H1 (cell line): ENCODE data around the gene MTFR1L. TPM values are rescaled to one million over a fixed set of nuclear protein-coding genes. Genes with fewer than 3 reads are reported as not detected.

Source experiments
- CTCF ChIA-PET: fragments of 300-600 bp; sonication (Branson Sonifier 250); formaldehyde crosslinking; loops from one replicate; lab custom pipeline; 2021; ENCODE audit not compliant: partially characterized antibody; lab: Charles Lee
- POLR2A ChIA-PET: fragments of 300-600 bp; sonication (Branson Sonifier 250); formaldehyde crosslinking; loops from one replicate; lab custom pipeline; 2021; ENCODE audit warnings: inconsistent platforms; ENCODE audit not compliant: partially characterized antibody; lab: Charles Lee
- DNase-seq, 2 experiments: peaks; one replicate each; pipeline versions ENCODE4 v3.0.0 to v3.0.0-alpha.2; 2010 to 2022; ENCODE audit warnings: low spot score in 2 of 2, low read depth in 1 of 2, mixed read lengths in 1 of 2
- FAIRE-seq: peaks from 2 replicates; lab custom pipeline; 2011; peaks lifted over from hg19 to GRCh38; lab: Jason Lieb, UNC
- H2AFZ ChIP-seq: 2 replicates; pipeline ENCODE4 v1.8.1; 2012; ENCODE audit warnings: low read length, inconsistent platforms
- H2AK5ac ChIP-seq: 2 replicates; pipeline ENCODE4 v1.6.1; 2013; ENCODE audit warnings: low read depth, low read length
- H2BK120ac ChIP-seq: replicated peaks from 2 replicates; pipeline ENCODE3; 2013; ENCODE audit warnings: low read depth, low read length, inconsistent platforms
- H2BK12ac ChIP-seq: 2 replicates; pipeline ENCODE4 v1.6.1; 2013; ENCODE audit warnings: low read depth, low read length
- H2BK15ac ChIP-seq: 2 replicates; pipeline ENCODE4 v1.6.1; 2013; ENCODE audit warnings: low read length
- H2BK20ac ChIP-seq: 2 replicates; pipeline ENCODE4 v1.6.1; 2013; ENCODE audit warnings: low read length
- H2BK5ac ChIP-seq: 2 replicates; pipeline ENCODE4 v1.6.1; 2013; ENCODE audit warnings: low read depth, low read length
- H3K14ac ChIP-seq: 2 replicates; pipeline ENCODE4 v1.6.1; 2013; ENCODE audit warnings: inconsistent platforms; ENCODE audit not compliant: insufficient read length
- H3K18ac ChIP-seq: 2 replicates; pipeline ENCODE4 v1.6.1; 2013; ENCODE audit warnings: low read length; ENCODE audit errors: extremely low read depth
- H3K23ac ChIP-seq: 2 replicates; pipeline ENCODE4 v1.6.1; 2013; ENCODE audit warnings: inconsistent platforms; ENCODE audit not compliant: insufficient read length
- H3K23me2 ChIP-seq: 2 replicates; pipeline ENCODE4 v1.6.1; 2013; ENCODE audit warnings: low read depth, low read length
- H3K27ac ChIP-seq: 2 replicates; pipeline ENCODE4 v1.6.1; 2011; ENCODE audit warnings: low read depth, low read length, inconsistent platforms
- H3K27me3 ChIP-seq, 4 experiments: replicated peaks in 1 of 4; 1 replicate in 1 of 4; 2 replicates in 3 of 4; pipeline versions ENCODE4 v1.6.1 to v1.8.1; 2011 to 2013; ENCODE audit warnings: low read length in 3 of 4, mild to moderate bottlenecking in 3 of 4, inconsistent platforms in 2 of 4, mixed read lengths in 2 of 4, moderate library complexity in 1 of 4; ENCODE audit not compliant: control insufficient read depth in 3 of 4, insufficient read depth in 3 of 4; ENCODE audit errors: extremely low read depth in 1 of 4
- H3K36me3 ChIP-seq, 4 experiments: 2 replicates each; pipeline versions ENCODE4 v1.6.1 to v1.8.1; 2011 to 2013; ENCODE audit warnings: mild to moderate bottlenecking in 4 of 4, low read length in 3 of 4, moderate library complexity in 2 of 4, control low read depth in 1 of 4, inconsistent platforms in 1 of 4; ENCODE audit not compliant: insufficient read depth in 4 of 4, control insufficient read depth in 2 of 4
- H3K4ac ChIP-seq: replicated peaks from 2 replicates; pipeline ENCODE3; 2013; ENCODE audit warnings: low read length, low read depth, mixed read lengths, inconsistent platforms; ENCODE audit not compliant: insufficient read length
- H3K4me1 ChIP-seq, 4 experiments: replicated peaks in 1 of 4; 1 replicate in 1 of 4; 2 replicates in 3 of 4; pipeline versions ENCODE4 v1.6.1 to v1.8.1; 2011 to 2013; ENCODE audit warnings: low read length in 3 of 4, inconsistent platforms in 2 of 4, mixed read lengths in 1 of 4; ENCODE audit not compliant: insufficient read depth in 4 of 4, control insufficient read depth in 3 of 4
- H3K4me2 ChIP-seq, 2 experiments: 2 replicates each; pipeline versions ENCODE4 v1.6.1 to v1.8.1; 2011 to 2013; ENCODE audit warnings: low read depth in 2 of 2, low read length in 2 of 2, control low read depth in 1 of 2, inconsistent platforms in 1 of 2, mild to moderate bottlenecking in 1 of 2; ENCODE audit not compliant: insufficient read depth in 1 of 2
- H3K4me3 ChIP-seq, 4 experiments: fragments of 200-600, 300-600 bp in 1 of 4; sonication (generic), shearing (Covaris generic), sonication (Bioruptor Twin) in 1 of 4; 2 replicates each; pipeline versions ENCODE4 v1.5.1 to v1.8.1; 2011 to 2016; ENCODE audit warnings: low read length in 4 of 4, low read depth in 3 of 4, control low read depth in 2 of 4, inconsistent platforms in 2 of 4, mild to moderate bottlenecking in 2 of 4, mixed read lengths in 1 of 4, moderate library complexity in 1 of 4; ENCODE audit not compliant: insufficient read depth in 2 of 4; ENCODE audit errors: extremely low read depth in 1 of 4
- H3K56ac ChIP-seq: replicated peaks from 2 replicates; pipeline ENCODE3; 2013; ENCODE audit warnings: low read depth, mild to moderate bottlenecking, mixed read lengths, low read length, inconsistent platforms; ENCODE audit not compliant: insufficient read length
- H3K79me1 ChIP-seq: 2 replicates; pipeline ENCODE4 v1.6.1; 2013; ENCODE audit warnings: low read depth, low read length, control low read depth
- H3K79me2 ChIP-seq, 2 experiments: 2 replicates each; pipeline versions ENCODE4 v1.6.1 to v1.8.1; 2012 to 2013; ENCODE audit warnings: low read length in 2 of 2, mild to moderate bottlenecking in 2 of 2, inconsistent platforms in 1 of 2; ENCODE audit not compliant: insufficient read depth in 2 of 2, control insufficient read depth in 1 of 2
- H3K9ac ChIP-seq, 4 experiments: replicated peaks in 1 of 4; 1 replicate in 1 of 4; 2 replicates in 3 of 4; pipeline versions ENCODE4 v1.6.1 to v1.8.1; 2011 to 2013; ENCODE audit warnings: low read depth in 3 of 4, low read length in 3 of 4, control low read depth in 2 of 4, mild to moderate bottlenecking in 2 of 4, moderate library complexity in 2 of 4, inconsistent platforms in 1 of 4; ENCODE audit errors: extremely low read depth in 1 of 4
- H3K9me3 ChIP-seq, 2 experiments: 2 replicates each; pipeline versions ENCODE4 v1.6.1 to v1.8.1; 2012 to 2013; ENCODE audit warnings: mild to moderate bottlenecking in 2 of 2, moderate library complexity in 2 of 2, control low read depth in 1 of 2, inconsistent platforms in 1 of 2, low read depth in 1 of 2, low read length in 1 of 2, mixed read lengths in 1 of 2; ENCODE audit not compliant: insufficient read depth in 2 of 2
- H4K20me1 ChIP-seq, 2 experiments: replicated peaks in 1 of 2; 2 replicates each; pipeline versions ENCODE3 to v1.8.1; 2011 to 2013; ENCODE audit warnings: inconsistent platforms in 2 of 2, low read length in 2 of 2, mild to moderate bottlenecking in 1 of 2; ENCODE audit not compliant: insufficient read depth in 2 of 2, control insufficient read depth in 1 of 2
- H4K5ac ChIP-seq: 2 replicates; pipeline ENCODE4 v1.6.1; 2013; ENCODE audit warnings: low read length, low read depth, mixed read lengths, inconsistent platforms; ENCODE audit not compliant: insufficient read length
- H4K8ac ChIP-seq: 2 replicates; pipeline ENCODE4 v1.8.0; 2013; ENCODE audit warnings: mild to moderate bottlenecking, moderate library complexity, low read length, inconsistent platforms; ENCODE audit not compliant: insufficient read depth; ENCODE audit errors: extremely low read depth
- H4K91ac ChIP-seq: replicated peaks from 2 replicates; pipeline ENCODE3; 2013; ENCODE audit warnings: low read length, mixed read lengths, inconsistent platforms; ENCODE audit not compliant: insufficient read length
- CHD2 ChIP-seq: IDR thresholded peaks from 2 replicates; pipeline ENCODE4 v1.6.1; 2012; ENCODE audit warnings: low read length, improper control_type of control experiment
- SP1 ChIP-seq: IDR thresholded peaks from 2 replicates; pipeline ENCODE4 v1.6.1; 2011; ENCODE audit warnings: low read depth, low read length
- TAF1 ChIP-seq: IDR thresholded peaks from 2 replicates; pipeline ENCODE4 v1.6.1; 2011; ENCODE audit warnings: mild to moderate bottlenecking, low read depth, low read length
- WGBS, 2 experiments: shearing (Covaris generic) in 1 of 2; methylation state at CpG; one replicate each; pipeline versions ENCODE4 v1.1.6 to v1.1.7; 2013 to 2015; ENCODE audit warnings: low lambda C conversion rate in 2 of 2, mixed read lengths in 2 of 2, inconsistent platforms in 1 of 2, low coverage in 1 of 2, missing lambda C conversion rate in 1 of 2; ENCODE audit not compliant: insufficient replicate concordance in 2 of 2, insufficient coverage in 1 of 2, insufficient read length in 1 of 2; ENCODE audit errors: extremely low coverage in 1 of 2, missing lambda C conversion rate in 1 of 2; 5-methylcytosine and 5-hydroxymethylcytosine counted together
- polyA plus RNA-seq, 7 experiments: library from polyadenylated mRNA; depleted of rRNA in 3 of 7; stranded (reverse) in 5 of 7; unstranded in 2 of 7; fragments of >200 nt in 5 of 7; fragments of 200-250 nt in 2 of 7; gene quantifications; 1 replicate in 5 of 7; 2 replicates in 1 of 7; 4 replicates in 1 of 7; pipeline versions ENCODE4 v1.2.1 to v1.2.3, GENCODE V29; 2011 to 2013; ENCODE audit warnings: missing spikeins in 2 of 7, mixed read lengths in 2 of 7
- total RNA-seq: library from RNA; stranded (reverse); fragmentation: NEBNext Ultra II Directional; extraction: Animal tissue kit (Norgen Biotek cat#: 25700); gene quantifications from 2 replicates; pipeline ENCODE4 v1.2.1, GENCODE V29; 2021

Gene MTFR1L
- total and polyA plus RNA-seq, 2 of the 8 experiments (the other 6 are each of a cell fraction or from before 2014, with no cell fraction given), result 20.8 to 23.1 TPM

- Histone ChIP-seq H3K36me3 (peaks cover 0 to 8% (median 1%) of the 10 kb centered on the region in 4 experiments; a peak in 3 of 8 replicates), H3K14ac (no peak overlapping the region)
Measured at GRCh38 chr1:25867210-25867991, 47.6 kb downstream of the MTFR1L start.

More at GRCh38 chr1:25867210-25867991, 47.6 kb downstream of the MTFR1L start:
- no peaks in the 10 kb centered on the region for H3K79me2 ChIP-seq
- H3K4ac ChIP-seq, result no peak overlapping the region
- no peak overlapping the region for H4K8ac ChIP-seq
- peaks cover 3 to 15% (median 11%) of the 10 kb centered on the region in 4 experiments for H3K4me1 ChIP-seq
- no peak overlapping the region for H4K5ac ChIP-seq
- TF ChIP-seq TAF1, result peak; percentile 19; the same call in 1 of the 2 replicates
- no peak for TF ChIP-seq SP1
- no peak for TF ChIP-seq CHD2
- H2BK5ac ChIP-seq, result no peak overlapping the region
- no peak overlapping the region for H2AFZ ChIP-seq
- no peaks in the 10 kb centered on the region; the same call in none of the 2 replicates for H3K79me1 ChIP-seq
- H3K23ac ChIP-seq, result no peak overlapping the region
- H3K9ac ChIP-seq, result peak overlapping the region in 3 of 4 experiments; percentile 4 to 20 (median 4); a peak in 3 of 7 replicates
- peak overlapping the region; percentile 72; the same call in 1 of the 2 replicates for H3K18ac ChIP-seq
- H2BK12ac ChIP-seq, result no peak overlapping the region
- DNase-seq, result no peak
- H4K91ac ChIP-seq, result no peak overlapping the region
- H3K27ac ChIP-seq, result no peak overlapping the region
- H3K23me2 ChIP-seq, result no peaks in the 10 kb centered on the region
- H2AK5ac ChIP-seq, result no peak overlapping the region
- H2BK20ac ChIP-seq, result no peak overlapping the region
- H3K27me3 ChIP-seq, result no peaks in the 10 kb centered on the region
- no peak overlapping the region; a peak in 1 of 8 replicates for H3K4me3 ChIP-seq
- no peak overlapping the region for H3K56ac ChIP-seq
- 78% methylated on average over 9 of the region's 9 CpGs; no CpG with 5 or more reads in 1 of the 2 experiments for WGBS, 2 experiments
- no peak overlapping the region for H2BK15ac ChIP-seq
- H3K9me3 ChIP-seq, result no peaks in the 10 kb centered on the region
- FAIRE-seq, result peak; percentile 88
- H3K4me2 ChIP-seq, result peak overlapping the region; percentile 30 to 50; a peak in 3 of 4 replicates
- H2BK120ac ChIP-seq, result no peak overlapping the region
- POLR2A ChIA-PET, result interaction anchor here (0.9 to 2.6 kb wide), 6 partner anchors 8 to 33 kb away, joined by 3 to 10 read pairs (median 3); partner anchors contain the start of gene PAQR7
- CTCF ChIA-PET, result interaction anchor here (1.0 to 2.7 kb wide), 4 partner anchors 14 to 57 kb away, joined by 3 to 11 read pairs (median 6); no protein-coding TSS in a partner anchor
- no peaks in the 10 kb centered on the region for H4K20me1 ChIP-seq
